ENCODE data around the gene CD59. TPM values are rescaled to one million over a fixed set of nuclear protein-coding genes. Genes with fewer than 3 reads are reported as not detected.

CD59 gene
- total RNA-seq, 1 experiment from 2014 or later: 736 TPM

DNA sequence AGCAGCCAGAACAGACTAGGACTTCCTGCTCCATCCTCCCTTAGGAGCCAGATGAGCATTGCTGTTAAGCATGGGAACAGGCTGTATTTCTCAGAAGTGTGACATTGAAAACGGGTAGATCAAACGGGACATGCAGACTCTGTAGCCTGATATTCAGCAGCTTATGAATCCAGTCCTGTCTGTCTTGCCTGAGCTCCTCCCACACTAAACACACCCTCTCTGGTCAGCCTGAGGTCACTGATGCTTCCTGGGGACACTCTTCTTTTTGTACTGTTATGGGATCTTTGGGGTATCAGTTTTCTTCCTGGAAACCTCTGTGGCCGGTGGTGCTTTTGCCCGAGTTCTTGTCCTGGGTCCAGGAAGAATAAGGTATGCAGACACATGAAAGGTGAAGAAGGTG, 71.4 kb downstream of the CD59 start:
- H3K4me1 ChIP-seq (ENCODE audit: control insufficient read depth, insufficient read depth, low read length): no peaks in the 10 kb centered on the region
- DNase-seq (ENCODE audit: low read depth, low spot score) (no peak), ATAC-seq (no peak)
- BruUV-seq (replicated peaks): no TSS peak
- intact Hi-C loops (cut with micrococcal nuclease; ENCODE audit: unreplicated experiment): no loop called here
- no peak overlapping the region for H3K4me3 ChIP-seq (ENCODE audit: low read depth in 2 of 2, low read length in 2 of 2)
- no peaks in the 10 kb centered on the region for H3K27me3 ChIP-seq (ENCODE audit: control insufficient read depth, insufficient read depth, low read length)
- ChIA-PET POLR2A (no interaction called here), CTCF (no interaction called here)
- H3K9me3 ChIP-seq (ENCODE audit: control insufficient read depth, insufficient read depth, low read depth, low read length): no peaks in the 10 kb centered on the region
- H3K27ac ChIP-seq (ENCODE audit: low read length): no peak overlapping the region
- in situ Hi-C loops (cut with HindIII; ENCODE audit: low pct_unique_long_range_greater_than_20kb, low sequenced_read_pairs): no loop called here
- no peaks in the 10 kb centered on the region for H3K36me3 ChIP-seq (ENCODE audit: control insufficient read depth, insufficient read depth, low read length)
- TF ChIP-seq POLR2AphosphoS5 (IDR thresholded peaks at IDR 0.05; ENCODE audit: low read depth, low read length) (no peak), SIN3A (IDR thresholded peaks at IDR 0.05; ENCODE audit: borderline replicate concordance, insufficient read depth, low read depth, low read length) (no peak), TCF7L2 (IDR thresholded peaks at IDR 0.05; ENCODE audit: low read depth, low read length) (no peak), REST (IDR thresholded peaks at IDR 0.05; ENCODE audit: insufficient read depth in 1 of 2, low read depth in 2 of 2, low read length in 1 of 2) (no peak)
- TF ChIP-seq, protein P1, sequence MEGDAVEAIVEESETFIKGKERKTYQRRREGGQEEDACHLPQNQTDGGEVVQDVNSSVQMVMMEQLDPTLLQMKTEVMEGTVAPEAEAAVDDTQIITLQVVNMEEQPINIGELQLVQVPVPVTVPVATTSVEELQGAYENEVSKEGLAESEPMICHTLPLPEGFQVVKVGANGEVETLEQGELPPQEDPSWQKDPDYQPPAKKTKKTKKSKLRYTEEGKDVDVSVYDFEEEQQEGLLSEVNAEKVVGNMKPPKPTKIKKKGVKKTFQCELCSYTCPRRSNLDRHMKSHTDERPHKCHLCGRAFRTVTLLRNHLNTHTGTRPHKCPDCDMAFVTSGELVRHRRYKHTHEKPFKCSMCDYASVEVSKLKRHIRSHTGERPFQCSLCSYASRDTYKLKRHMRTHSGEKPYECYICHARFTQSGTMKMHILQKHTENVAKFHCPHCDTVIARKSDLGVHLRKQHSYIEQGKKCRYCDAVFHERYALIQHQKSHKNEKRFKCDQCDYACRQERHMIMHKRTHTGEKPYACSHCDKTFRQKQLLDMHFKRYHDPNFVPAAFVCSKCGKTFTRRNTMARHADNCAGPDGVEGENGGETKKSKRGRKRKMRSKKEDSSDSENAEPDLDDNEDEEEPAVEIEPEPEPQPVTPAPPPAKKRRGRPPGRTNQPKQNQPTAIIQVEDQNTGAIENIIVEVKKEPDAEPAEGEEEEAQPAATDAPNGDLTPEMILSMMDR (IDR thresholded peaks at IDR 0.05): no peak

DNA sequence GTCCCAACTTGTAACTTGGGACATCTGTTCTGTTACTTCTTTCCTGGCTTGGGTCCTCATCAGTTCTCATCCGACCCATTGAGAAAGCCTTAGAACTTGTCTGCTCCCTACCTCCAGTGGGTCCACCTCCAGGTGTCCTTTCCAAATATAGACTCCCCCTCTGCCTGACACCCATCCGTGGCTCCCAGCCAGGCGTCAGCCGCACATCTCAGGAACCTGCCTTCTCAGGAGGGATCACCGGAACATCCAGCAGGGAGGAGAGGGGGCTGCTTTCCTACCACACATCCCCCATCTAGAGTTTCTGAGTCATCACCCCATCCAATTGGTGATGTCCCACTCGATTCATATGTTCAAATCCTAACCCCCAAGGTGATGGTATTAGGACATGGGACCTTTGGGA, 72.1 kb downstream of the CD59 start:
- Histone ChIP-seq H3K36me3 (ENCODE audit: control insufficient read depth, insufficient read depth, low read length) (no peaks in the 10 kb centered on the region), H3K4me1 (ENCODE audit: control insufficient read depth, insufficient read depth, low read length) (no peaks in the 10 kb centered on the region), H3K27ac (ENCODE audit: low read length) (no peak overlapping the region), H3K9me3 (ENCODE audit: control insufficient read depth, insufficient read depth, low read depth, low read length) (no peaks in the 10 kb centered on the region), H3K4me3 (ENCODE audit: low read depth in 2 of 2, low read length in 2 of 2) (no peak overlapping the region), H3K27me3 (ENCODE audit: control insufficient read depth, insufficient read depth, low read length) (no peaks in the 10 kb centered on the region)
- no TSS peak for BruUV-seq (replicated peaks)
- ATAC-seq: no peak
- in situ Hi-C loops (cut with HindIII; ENCODE audit: low pct_unique_long_range_greater_than_20kb, low sequenced_read_pairs): no loop called here
- TF ChIP-seq REST (IDR thresholded peaks at IDR 0.05; ENCODE audit: insufficient read depth in 1 of 2, low read depth in 2 of 2, low read length in 1 of 2): no peak
- no peak for TF ChIP-seq SIN3A (IDR thresholded peaks at IDR 0.05; ENCODE audit: borderline replicate concordance, insufficient read depth, low read depth, low read length)
- ChIA-PET CTCF (no interaction called here), POLR2A (no interaction called here)
- intact Hi-C loops (cut with micrococcal nuclease; ENCODE audit: unreplicated experiment): no loop called here
- DNase-seq (ENCODE audit: low read depth, low spot score): no peak
